Eye (tissue), 1 donor: ENCODE results near the gene NALCN.

Experiments used
- DNase-seq: peaks from one replicate; pipeline ENCODE4 v3.0.0-alpha.2; 2015

Gene NALCN

GRCh38 chr13:101013245-101013644, 403.1 kb downstream of the NALCN start:
- DNase-seq = no peak

GRCh38 chr13:101010100-101010499, 406.2 kb downstream of the NALCN start:
- DNase-seq = no peak

- no peak for DNase-seq
These were observed 409.1 kb downstream of the NALCN start for GRCh38 chr13:101007245-101007644.
